ENCODE data around the gene PAQR5. TPM values are rescaled to one million over a fixed set of nuclear protein-coding genes. Genes with fewer than 3 reads are reported as not detected.

The PAQR5 gene
- total RNA-seq, 2 experiments from 2014 or later = not detected

DNA sequence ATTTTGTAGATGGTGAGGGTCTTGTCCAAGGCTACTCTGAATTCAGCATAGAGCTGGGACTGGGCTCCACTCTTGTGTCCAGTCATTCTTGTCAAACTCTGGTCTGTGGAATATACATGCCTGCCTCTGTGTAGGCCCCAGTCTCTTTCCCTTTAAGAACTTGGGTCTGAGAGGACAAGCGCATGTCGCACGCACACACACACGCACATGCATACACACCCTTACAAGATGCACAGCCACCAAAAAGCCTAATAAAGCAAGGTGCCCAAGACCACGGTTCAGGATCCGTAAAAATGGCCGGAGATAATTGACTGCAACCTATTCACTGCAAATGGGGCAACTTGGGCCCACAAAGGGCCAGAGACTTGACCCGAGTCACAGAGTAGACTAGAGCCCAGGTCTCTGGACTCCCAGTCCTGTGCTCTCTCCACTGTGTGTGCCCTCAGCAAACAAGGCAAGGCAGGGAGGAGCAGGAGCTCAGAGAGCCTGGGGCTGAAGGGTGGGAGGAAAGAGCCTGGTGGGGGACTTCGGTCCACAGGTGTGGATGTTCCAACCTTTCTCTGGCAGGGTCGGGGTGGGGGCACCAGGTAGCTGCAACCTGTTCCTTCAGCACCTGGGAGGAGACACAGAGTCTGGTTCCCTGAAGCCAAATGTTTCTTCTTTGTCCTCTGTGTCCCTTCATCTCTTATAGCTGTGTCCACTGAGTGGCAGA is 914 bp upstream of the PAQR5 start:
- Histone ChIP-seq H3K9me3 (ENCODE audit: control insufficient read depth in 1 of 2, insufficient read depth in 1 of 2, low read length in 2 of 2) (no peaks in the 10 kb centered on the region), H3K36me3 (ENCODE audit: insufficient read depth, low read length) (no peaks in the 10 kb centered on the region), H3K4me3 (ENCODE audit: low read length) (no peak overlapping the region), H3K4me1 (ENCODE audit: insufficient read depth, low read length) (peaks cover 4% of the 10 kb centered on the region), H3K27me3 (ENCODE audit: control insufficient read depth in 1 of 2, insufficient read depth in 2 of 2, low read length in 2 of 2) (peaks cover 37 to 38% of the 10 kb centered on the region in 2 experiments), H3K27ac (ENCODE audit: low read depth in 1 of 2, low read length in 2 of 2) (no peak overlapping the region)
- Mint-ChIP-seq H3K9me3 (no peaks in the 10 kb centered on the region), H3K4me3 (peak overlapping the region; percentile 42), H3K4me1 (ENCODE audit: low read depth) (no peaks in the 10 kb centered on the region), H3K36me3 (ENCODE audit: low read depth) (no peaks in the 10 kb centered on the region), H3K27me3 (peaks cover 71% of the 10 kb centered on the region), H3K27ac (no peak overlapping the region)
- TF ChIP-seq CTCF (IDR thresholded peaks at IDR 0.05) = no peak
- CTCF ChIA-PET = no interaction called here
- DNase-seq = no peak
- no peak for ATAC-seq (ENCODE audit: poor library complexity)
- POLR2A ChIA-PET = interaction anchor here (0.6 kb wide), 1 partner anchor 1489 kb away, joined by 4 read pairs; no protein-coding TSS in a partner anchor
- intact Hi-C loops (cut with DNase I, micrococcal nuclease) = no loop called here

- Histone ChIP-seq H3K27me3 (ENCODE audit: control insufficient read depth in 1 of 2, insufficient read depth in 2 of 2, low read length in 2 of 2) (peaks cover 42% of the 10 kb centered on the region in 2 experiments), H3K9me3 (ENCODE audit: control insufficient read depth in 1 of 2, insufficient read depth in 1 of 2, low read length in 2 of 2) (no peaks in the 10 kb centered on the region), H3K4me1 (ENCODE audit: insufficient read depth, low read length) (peaks cover 4% of the 10 kb centered on the region), H3K36me3 (ENCODE audit: insufficient read depth, low read length) (no peaks in the 10 kb centered on the region), H3K27ac (ENCODE audit: low read depth in 1 of 2, low read length in 2 of 2) (no peak overlapping the region), H3K4me3 (ENCODE audit: low read length) (no peak overlapping the region)
- POLR2A ChIA-PET = interaction anchor here (0.6 kb wide), 1 partner anchor 1488 kb away, joined by 4 read pairs; no protein-coding TSS in a partner anchor
- DNase-seq (no peak), ATAC-seq (ENCODE audit: poor library complexity) (no peak)
- intact Hi-C loops (cut with DNase I, micrococcal nuclease) = no loop called here
- H3K27ac Mint-ChIP-seq = no peak overlapping the region
- TF ChIP-seq CTCF (IDR thresholded peaks at IDR 0.05) = no peak
- no peaks in the 10 kb centered on the region for H3K9me3 Mint-ChIP-seq
- peaks cover 76% of the 10 kb centered on the region for H3K27me3 Mint-ChIP-seq
- H3K4me1 Mint-ChIP-seq (ENCODE audit: low read depth) = no peaks in the 10 kb centered on the region
- CTCF ChIA-PET = no interaction called here
- H3K36me3 Mint-ChIP-seq (ENCODE audit: low read depth) = no peaks in the 10 kb centered on the region
- peak overlapping the region; percentile 42 for H3K4me3 Mint-ChIP-seq
Observed at GRCh38 chr15:69298354-69298696, 387 bp upstream of the PAQR5 start.

DNA sequence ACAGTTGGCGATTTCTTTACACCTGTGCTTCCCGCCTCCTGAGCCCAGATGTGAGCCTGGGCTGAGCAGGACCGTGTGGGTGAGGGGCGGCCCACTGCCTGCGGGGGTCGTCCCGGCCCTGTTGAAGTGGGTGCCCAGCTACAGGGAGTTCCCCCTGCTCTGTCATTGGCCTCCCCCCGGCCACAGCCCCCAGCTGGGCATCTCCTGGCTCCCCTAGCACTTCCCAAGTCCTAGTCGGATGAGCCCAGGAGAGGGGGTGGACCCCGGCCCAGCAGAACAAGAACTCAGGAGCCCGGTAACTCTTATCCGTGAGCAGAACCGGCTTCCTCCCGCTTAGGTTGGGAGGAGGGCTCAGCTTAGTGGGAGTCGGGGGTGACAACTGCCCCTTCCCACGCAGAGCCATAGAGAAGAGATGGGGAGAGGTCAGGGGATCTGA is 757 bp downstream of the PAQR5 start:
- peaks cover 42% of the 10 kb centered on the region in 2 experiments for H3K27me3 ChIP-seq (ENCODE audit: control insufficient read depth in 1 of 2, insufficient read depth in 2 of 2, low read length in 2 of 2)
- Mint-ChIP-seq H3K27me3 (peaks cover 88% of the 10 kb centered on the region), H3K4me1 (ENCODE audit: low read depth) (no peaks in the 10 kb centered on the region), H3K4me3 (no peak overlapping the region), H3K36me3 (ENCODE audit: low read depth) (no peaks in the 10 kb centered on the region), H3K27ac (no peak overlapping the region), H3K9me3 (no peaks in the 10 kb centered on the region)
- intact Hi-C loops (cut with DNase I, micrococcal nuclease) = no loop called here
- no peak overlapping the region for H3K4me3 ChIP-seq (ENCODE audit: low read length)
- DNase-seq (no peak), ATAC-seq (ENCODE audit: poor library complexity) (no peak)
- H3K4me1 ChIP-seq (ENCODE audit: insufficient read depth, low read length) = peaks cover 4% of the 10 kb centered on the region
- ChIA-PET CTCF (no interaction called here), POLR2A (no interaction called here)
- H3K27ac ChIP-seq (ENCODE audit: low read depth in 1 of 2, low read length in 2 of 2) = no peak overlapping the region
- no peaks in the 10 kb centered on the region for H3K36me3 ChIP-seq (ENCODE audit: insufficient read depth, low read length)
- no peak for TF ChIP-seq CTCF (IDR thresholded peaks at IDR 0.05)
- H3K9me3 ChIP-seq (ENCODE audit: control insufficient read depth in 1 of 2, insufficient read depth in 1 of 2, low read length in 2 of 2) = no peaks in the 10 kb centered on the region

Measured in CD4-positive, alpha-beta T cell (primary cell).